ENCODE measurements around the gene NPHP4.

Gene NPHP4

DNA sequence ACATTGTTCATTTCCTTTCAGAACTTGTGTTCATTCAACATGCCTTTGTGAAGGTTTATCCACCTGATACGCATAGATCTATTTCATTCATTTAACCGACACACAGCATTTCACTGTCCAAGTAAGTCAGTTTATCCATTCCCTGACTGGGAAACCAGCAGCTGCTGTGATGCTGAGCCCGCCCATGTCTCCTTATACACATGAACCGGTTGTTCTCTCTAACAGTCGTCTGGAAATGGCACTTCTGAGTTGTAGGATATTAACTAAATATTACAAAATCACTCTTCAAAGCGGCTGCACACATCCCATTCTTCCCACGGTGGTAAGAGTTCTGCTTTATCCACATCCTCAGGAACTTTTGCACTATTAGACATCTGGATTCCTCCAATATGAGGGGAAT lies 71.1 kb downstream of the NPHP4 start:
- H3K4me3 ChIP-seq (ENCODE audit: low read length): no peak overlapping the region
- DNase-seq (ENCODE audit: low read depth): no peak
- TF ChIP-seq, protein P1, sequence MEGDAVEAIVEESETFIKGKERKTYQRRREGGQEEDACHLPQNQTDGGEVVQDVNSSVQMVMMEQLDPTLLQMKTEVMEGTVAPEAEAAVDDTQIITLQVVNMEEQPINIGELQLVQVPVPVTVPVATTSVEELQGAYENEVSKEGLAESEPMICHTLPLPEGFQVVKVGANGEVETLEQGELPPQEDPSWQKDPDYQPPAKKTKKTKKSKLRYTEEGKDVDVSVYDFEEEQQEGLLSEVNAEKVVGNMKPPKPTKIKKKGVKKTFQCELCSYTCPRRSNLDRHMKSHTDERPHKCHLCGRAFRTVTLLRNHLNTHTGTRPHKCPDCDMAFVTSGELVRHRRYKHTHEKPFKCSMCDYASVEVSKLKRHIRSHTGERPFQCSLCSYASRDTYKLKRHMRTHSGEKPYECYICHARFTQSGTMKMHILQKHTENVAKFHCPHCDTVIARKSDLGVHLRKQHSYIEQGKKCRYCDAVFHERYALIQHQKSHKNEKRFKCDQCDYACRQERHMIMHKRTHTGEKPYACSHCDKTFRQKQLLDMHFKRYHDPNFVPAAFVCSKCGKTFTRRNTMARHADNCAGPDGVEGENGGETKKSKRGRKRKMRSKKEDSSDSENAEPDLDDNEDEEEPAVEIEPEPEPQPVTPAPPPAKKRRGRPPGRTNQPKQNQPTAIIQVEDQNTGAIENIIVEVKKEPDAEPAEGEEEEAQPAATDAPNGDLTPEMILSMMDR (IDR thresholded peaks at IDR 0.05; ENCODE audit: insufficient read depth, low read depth, low read length, missing control alignments): no peak

- no peak for DNase-seq (ENCODE audit: low read depth)
- TF ChIP-seq, protein P1 (IDR thresholded peaks at IDR 0.05; ENCODE audit: insufficient read depth, low read depth, low read length, missing control alignments): no peak
These were observed 72.0 kb downstream of the NPHP4 start for GRCh38 chr1:5920201-5920600.

GRCh38 chr1:5918275-5918649 lies 74.0 kb downstream of the NPHP4 start:
- H3K4me3 ChIP-seq (ENCODE audit: low read length): no peak overlapping the region
- no peak for DNase-seq (ENCODE audit: low read depth)
- TF ChIP-seq, protein P1 (IDR thresholded peaks at IDR 0.05; ENCODE audit: insufficient read depth, low read depth, low read length, missing control alignments): no peak

More at GRCh38 chr1:5920201-5920600, 72.0 kb downstream of the NPHP4 start:
- no peak overlapping the region for H3K4me3 ChIP-seq (ENCODE audit: low read length)

DNA sequence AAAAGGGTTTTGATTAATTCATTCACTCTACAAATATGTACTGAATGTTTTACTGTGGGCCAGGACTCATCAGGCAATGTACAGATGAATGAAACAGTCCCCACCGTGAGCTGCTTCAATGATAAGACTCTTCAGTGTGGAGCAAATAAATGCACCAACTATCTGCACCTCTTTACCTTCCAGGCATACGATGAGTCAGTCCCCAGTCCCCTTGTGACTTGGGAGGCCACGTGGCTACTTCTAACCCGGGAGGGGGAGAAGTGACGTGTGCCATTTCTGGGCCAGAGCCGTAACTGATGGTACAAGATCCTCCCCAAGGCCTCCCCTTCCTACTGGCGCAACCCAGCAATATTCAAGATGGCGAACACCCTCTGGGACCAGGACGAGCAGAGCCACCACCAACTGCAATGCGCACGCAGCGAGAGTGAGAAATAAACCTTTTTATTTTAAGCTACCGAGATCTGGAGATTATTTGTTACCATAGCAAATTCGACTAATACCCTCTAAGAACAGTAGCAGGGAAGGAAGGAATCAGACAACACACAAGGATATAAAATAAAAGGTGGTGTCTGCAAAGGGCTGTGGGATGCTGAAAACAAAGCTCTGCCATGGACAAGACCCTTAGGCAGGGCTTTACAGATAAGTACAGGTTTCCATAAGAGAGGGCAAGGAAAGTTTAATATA lies 74.5 kb downstream of the NPHP4 start:
- TF ChIP-seq, protein P1 (IDR thresholded peaks at IDR 0.05; ENCODE audit: insufficient read depth, low read depth, low read length, missing control alignments): no peak
- no peak overlapping the region for H3K4me3 ChIP-seq (ENCODE audit: low read length)

DNA sequence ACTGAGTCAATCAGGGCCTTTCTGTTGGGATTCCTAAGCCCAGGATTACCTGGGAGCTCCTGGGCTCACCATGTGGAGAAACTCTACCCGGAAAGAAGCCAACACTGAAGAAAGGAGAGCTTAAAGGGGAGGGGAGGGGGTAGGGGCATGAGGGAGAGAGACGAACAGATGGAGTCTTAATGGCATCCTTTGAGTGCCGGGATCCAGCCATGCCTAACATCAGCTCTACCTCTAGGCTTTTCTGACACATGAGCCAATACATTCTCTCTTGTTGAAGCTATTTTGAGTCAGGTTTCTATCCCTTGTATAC lies 75.0 kb downstream of the NPHP4 start:
- no peak overlapping the region for H3K4me3 ChIP-seq (ENCODE audit: low read length)
- DNase-seq (ENCODE audit: low read depth): no peak
- TF ChIP-seq, protein P1 (IDR thresholded peaks at IDR 0.05; ENCODE audit: insufficient read depth, low read depth, low read length, missing control alignments): no peak

More for the DNA sequence above, 74.5 kb downstream of the NPHP4 start:
- DNase-seq (ENCODE audit: low read depth): peak; percentile 19

DNA sequence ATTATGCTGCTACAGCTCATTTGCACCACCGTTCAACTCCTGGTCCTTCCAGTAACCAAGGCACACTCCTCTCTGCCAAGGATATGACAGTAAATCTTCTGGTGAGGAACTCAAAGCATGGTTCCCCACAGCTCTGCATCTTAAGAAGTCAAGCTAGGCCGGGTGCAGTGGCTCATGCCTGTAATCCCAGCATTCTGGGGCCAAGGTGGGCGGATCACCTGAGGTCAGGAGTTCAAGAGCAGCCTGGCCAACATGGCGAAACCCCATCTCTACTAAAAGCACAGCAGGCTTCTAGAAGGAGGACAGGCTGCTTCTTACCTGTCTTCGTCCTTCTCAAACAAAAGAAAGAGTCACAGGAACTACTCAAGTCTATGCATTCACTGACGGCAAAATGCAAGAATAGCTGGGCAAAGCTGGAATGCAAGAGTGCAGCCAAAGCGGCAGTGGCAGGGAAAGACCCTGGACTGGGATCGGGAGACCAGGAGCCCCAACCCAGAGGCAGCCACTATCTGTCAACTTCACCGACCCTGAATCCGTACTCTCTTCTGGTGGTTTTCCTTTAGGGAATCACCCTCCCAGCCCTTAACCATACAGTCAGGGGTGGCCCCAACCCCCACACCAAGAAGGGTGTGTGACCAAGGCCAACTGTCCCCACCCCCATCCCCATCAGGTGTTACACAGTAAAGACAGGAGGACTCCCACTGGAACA lies 75.5 kb downstream of the NPHP4 start:
- DNase-seq (ENCODE audit: low read depth): no peak
- H3K4me3 ChIP-seq (ENCODE audit: low read length): no peak overlapping the region
- TF ChIP-seq, protein P1 (IDR thresholded peaks at IDR 0.05; ENCODE audit: insufficient read depth, low read depth, low read length, missing control alignments): no peak
